Neural crest cell (in vitro differentiated cells): ENCODE measurements around the gene PCDHGB7. TPM values are rescaled to one million over a fixed set of nuclear protein-coding genes. Genes with fewer than 3 reads are reported as not detected.
"Not testable (repeated sequence)": the region's sequence is repeated elsewhere in the genome, so short reads cannot be mapped to it uniquely, and the experiment has no call there.

Source experiments
- DNase-seq: peaks from one replicate; pipeline ENCODE4 v3.0.0; 2021; ENCODE audit warnings: low read depth, mixed read lengths, low spot score
- H3K27ac Mint-ChIP-seq: one replicate; pipeline ENCODE4 v1.8.0; 2021; ENCODE audit warnings: mild to moderate bottlenecking, mixed read lengths; ENCODE audit not compliant: unreplicated experiment
- H3K27me3 Mint-ChIP-seq: 2 replicates; pipeline ENCODE4 v1.8.0; 2021; ENCODE audit warnings: low read depth, mild to moderate bottlenecking, mixed read lengths
- H3K36me3 Mint-ChIP-seq: 2 replicates; pipeline ENCODE4 v1.8.0; 2021; ENCODE audit warnings: low read depth, mild to moderate bottlenecking, mixed read lengths
- H3K4me1 Mint-ChIP-seq: 2 replicates; pipeline ENCODE4 v1.8.0; 2021; ENCODE audit warnings: mixed read lengths
- H3K4me3 Mint-ChIP-seq: one replicate; pipeline ENCODE4 v1.8.0; 2021; ENCODE audit warnings: mild to moderate bottlenecking, mixed read lengths
- H3K9me3 Mint-ChIP-seq: 2 replicates; pipeline ENCODE4 v1.8.0; 2021; ENCODE audit warnings: mixed read lengths
- long read RNA-seq: library from polyadenylated mRNA; unstranded; transcript quantifications from one replicate; pipeline ENCODE4 v2.0.0, GENCODE V29; 2020
- total RNA-seq: library from RNA; stranded (reverse); gene quantifications from 2 replicates; pipeline ENCODE4 v1.2.1, GENCODE V29; 2021
- TF ChIP-seq, protein P1 (sequence below): fragments of 200-600 bp; sonication (generic); conservative IDR thresholded peaks from 2 replicates; pipeline ENCODE4 v1.5.0; 2021; ENCODE audit warnings: antibody characterized with exemption, mild to moderate bottlenecking

The PCDHGB7 gene
- total RNA-seq = 6.5 and 7.0 TPM in 2 replicates
- long read RNA-seq, partial matches to known transcripts = 0 of 1 reads
- long read RNA-seq, other reads (novel, unspliced or antisense) = 0 of 1 reads

DNA sequence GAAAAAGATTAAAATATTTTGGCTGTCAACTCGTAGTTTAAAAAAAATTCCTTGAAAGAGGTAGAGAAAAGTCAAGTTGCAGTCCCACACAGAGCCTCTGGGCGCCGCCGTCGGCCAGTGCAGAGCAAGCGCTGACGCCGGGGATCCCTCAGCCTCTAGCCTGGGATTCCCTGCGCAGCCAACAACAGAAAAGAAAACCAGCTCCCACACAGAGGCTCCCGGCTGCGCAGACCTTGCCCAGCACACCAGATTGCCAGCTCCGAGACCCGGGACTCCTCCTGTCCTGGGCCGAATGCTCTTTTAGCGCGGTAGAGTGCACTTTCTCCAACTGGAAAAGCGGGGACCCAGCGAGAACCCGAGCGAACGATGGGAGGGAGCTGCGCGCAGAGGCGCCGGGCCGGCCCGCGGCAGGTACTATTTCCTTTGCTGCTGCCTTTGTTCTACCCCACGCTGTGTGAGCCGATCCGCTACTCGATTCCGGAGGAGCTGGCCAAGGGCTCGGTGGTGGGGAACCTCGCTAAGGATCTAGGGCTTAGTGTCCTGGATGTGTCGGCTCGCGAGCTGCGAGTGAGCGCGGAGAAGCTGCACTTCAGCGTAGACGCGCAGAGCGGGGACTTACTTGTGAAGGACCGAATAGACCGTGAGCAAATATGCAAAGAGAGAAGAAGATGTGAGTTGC lies at the start of gene PCDHGB7:
Gene PCDHGB7 (plus strand): TSS at position 184 of the 679 bp plus-strand sequence. CDS start 183 bp downstream, at position 367.
- TF ChIP-seq, protein P1, sequence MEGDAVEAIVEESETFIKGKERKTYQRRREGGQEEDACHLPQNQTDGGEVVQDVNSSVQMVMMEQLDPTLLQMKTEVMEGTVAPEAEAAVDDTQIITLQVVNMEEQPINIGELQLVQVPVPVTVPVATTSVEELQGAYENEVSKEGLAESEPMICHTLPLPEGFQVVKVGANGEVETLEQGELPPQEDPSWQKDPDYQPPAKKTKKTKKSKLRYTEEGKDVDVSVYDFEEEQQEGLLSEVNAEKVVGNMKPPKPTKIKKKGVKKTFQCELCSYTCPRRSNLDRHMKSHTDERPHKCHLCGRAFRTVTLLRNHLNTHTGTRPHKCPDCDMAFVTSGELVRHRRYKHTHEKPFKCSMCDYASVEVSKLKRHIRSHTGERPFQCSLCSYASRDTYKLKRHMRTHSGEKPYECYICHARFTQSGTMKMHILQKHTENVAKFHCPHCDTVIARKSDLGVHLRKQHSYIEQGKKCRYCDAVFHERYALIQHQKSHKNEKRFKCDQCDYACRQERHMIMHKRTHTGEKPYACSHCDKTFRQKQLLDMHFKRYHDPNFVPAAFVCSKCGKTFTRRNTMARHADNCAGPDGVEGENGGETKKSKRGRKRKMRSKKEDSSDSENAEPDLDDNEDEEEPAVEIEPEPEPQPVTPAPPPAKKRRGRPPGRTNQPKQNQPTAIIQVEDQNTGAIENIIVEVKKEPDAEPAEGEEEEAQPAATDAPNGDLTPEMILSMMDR = peak; percentile 64
- Mint-ChIP-seq H3K4me3 (peak within 1 kb of the TSS; percentile 44), H3K27me3 (peaks cover 13% of the 10 kb centered on the region), H3K4me1 (peaks cover 17% of the 10 kb centered on the region), H3K9me3 (peaks cover 36% of the 10 kb centered on the region), H3K36me3 (peaks cover 82% of the 10 kb centered on the region)
- not testable (repeated sequence) for DNase-seq, H3K27ac Mint-ChIP-seq

GRCh38 chr5:141369994-141370848 lies 47.3 kb upstream of the PCDHGB7 start, which contains the start of gene PCDHGB3:
TSS of gene PCDHGB3 (plus strand) at chr5:141370242. CDS start at chr5:141370395, 153 bp downstream.
- no peaks in the 10 kb centered on the region for H3K4me1 Mint-ChIP-seq
- H3K27ac Mint-ChIP-seq = no peak within 1 kb of the TSS
- TF ChIP-seq, protein P1 = no peak
- peaks cover 20% of the 10 kb centered on the region for H3K9me3 Mint-ChIP-seq
- no peaks in the 10 kb centered on the region for H3K27me3 Mint-ChIP-seq
- peaks cover 26% of the 10 kb centered on the region for H3K36me3 Mint-ChIP-seq
- DNase-seq = no peak
- H3K4me3 Mint-ChIP-seq = no peak within 1 kb of the TSS

- peaks cover 22% of the 10 kb centered on the region for H3K36me3 Mint-ChIP-seq
Observed at GRCh38 chr5:141371572-141372475, 45.7 kb upstream of the PCDHGB7 start.

DNA sequence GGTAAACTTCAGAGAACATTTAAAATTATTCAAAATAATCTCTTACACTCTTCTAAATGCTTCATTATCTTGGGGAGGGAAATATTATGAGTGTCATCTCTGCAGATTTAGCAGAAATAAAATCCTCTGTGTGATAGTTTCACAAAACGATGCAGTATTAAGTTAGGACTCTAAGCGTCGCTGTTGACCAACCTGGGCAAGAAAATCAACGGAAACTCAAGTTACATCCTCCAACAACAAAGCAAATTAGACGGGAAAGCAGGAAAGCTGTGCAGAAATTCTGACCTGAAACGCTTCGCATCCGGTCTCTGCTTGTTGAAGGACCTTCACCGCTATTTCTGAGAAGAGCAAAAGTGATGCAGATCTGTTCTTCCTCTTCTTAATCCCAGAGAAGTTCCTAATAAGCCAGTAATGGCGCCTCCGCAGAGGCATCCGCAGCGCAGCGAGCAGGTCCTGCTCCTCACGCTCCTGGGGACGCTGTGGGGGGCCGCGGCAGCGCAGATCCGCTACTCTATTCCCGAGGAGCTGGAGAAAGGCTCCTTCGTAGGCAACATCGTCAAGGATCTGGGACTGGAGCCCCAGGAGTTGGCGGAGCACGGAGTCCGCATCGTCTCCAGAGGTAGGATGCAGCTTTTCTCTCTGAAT lies 43.7 kb upstream of the PCDHGB7 start, which contains the start of gene PCDHGA6:
Gene PCDHGA6 (plus strand): TSS at position 219 of the 645 bp plus-strand sequence. CDS start 193 bp downstream, at position 412.
- TF ChIP-seq, protein P1 = no peak
- Mint-ChIP-seq H3K27me3 (no peaks in the 10 kb centered on the region), H3K36me3 (peaks cover 22% of the 10 kb centered on the region), H3K4me1 (no peaks in the 10 kb centered on the region), H3K9me3 (peaks cover 18% of the 10 kb centered on the region), H3K27ac (no peak within 1 kb of the TSS), H3K4me3 (no peak within 1 kb of the TSS)
- DNase-seq = no peak

More at GRCh38 chr5:141371572-141372475, 45.7 kb upstream of the PCDHGB7 start:
- H3K9me3 Mint-ChIP-seq = peaks cover 14% of the 10 kb centered on the region
- no peaks in the 10 kb centered on the region for H3K4me1 Mint-ChIP-seq
- H3K27ac Mint-ChIP-seq = no peak overlapping the region
- no peak for DNase-seq
- H3K4me3 Mint-ChIP-seq = no peak overlapping the region
- TF ChIP-seq, protein P1 = no peak
- no peaks in the 10 kb centered on the region for H3K27me3 Mint-ChIP-seq
